Measurements from ENCODE around the gene TXNRD1.
"Not testable (repeated sequence)": the region's sequence is repeated elsewhere in the genome, so short reads cannot be mapped to it uniquely, and the experiment has no call there.

The TXNRD1 gene

GRCh38 chr12:104215638-104216297 is at the start of gene TXNRD1:
Gene TXNRD1, plus strand, starts transcription at chr12:104215779. Its CDS starts 24 bp downstream, at chr12:104215803.
- DNase-seq (ENCODE audit: low read depth in 3 of 3, low spot score in 1 of 3): peak; percentile 50 to 78 (median 71)

DNA sequence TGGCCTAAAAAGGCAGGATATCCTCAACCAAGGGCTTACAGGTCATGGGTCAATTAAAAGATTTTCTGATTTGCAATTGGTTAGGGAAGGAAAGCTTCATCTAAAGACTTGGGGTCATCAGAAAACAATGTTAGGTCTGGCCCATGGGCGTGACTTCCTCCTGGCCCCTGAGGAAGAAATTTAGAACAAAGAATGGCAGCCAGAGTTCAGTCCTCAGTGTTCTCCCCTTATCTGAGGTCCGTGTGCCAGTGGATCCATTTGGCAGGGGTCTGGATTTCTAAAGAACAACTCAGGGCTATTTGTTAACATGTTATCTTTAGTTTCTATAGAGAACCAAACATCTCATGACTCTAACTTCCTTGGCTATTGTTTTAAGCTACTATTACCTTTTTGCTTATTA is 49.8 kb upstream of the TXNRD1 start:
- no peak for DNase-seq (ENCODE audit: low read depth in 3 of 3, low spot score in 1 of 3)

- no peak for DNase-seq (ENCODE audit: low read depth in 3 of 3, low spot score in 1 of 3)
These were observed 49.1 kb upstream of the TXNRD1 start for GRCh38 chr12:104166465-104166864.

DNA sequence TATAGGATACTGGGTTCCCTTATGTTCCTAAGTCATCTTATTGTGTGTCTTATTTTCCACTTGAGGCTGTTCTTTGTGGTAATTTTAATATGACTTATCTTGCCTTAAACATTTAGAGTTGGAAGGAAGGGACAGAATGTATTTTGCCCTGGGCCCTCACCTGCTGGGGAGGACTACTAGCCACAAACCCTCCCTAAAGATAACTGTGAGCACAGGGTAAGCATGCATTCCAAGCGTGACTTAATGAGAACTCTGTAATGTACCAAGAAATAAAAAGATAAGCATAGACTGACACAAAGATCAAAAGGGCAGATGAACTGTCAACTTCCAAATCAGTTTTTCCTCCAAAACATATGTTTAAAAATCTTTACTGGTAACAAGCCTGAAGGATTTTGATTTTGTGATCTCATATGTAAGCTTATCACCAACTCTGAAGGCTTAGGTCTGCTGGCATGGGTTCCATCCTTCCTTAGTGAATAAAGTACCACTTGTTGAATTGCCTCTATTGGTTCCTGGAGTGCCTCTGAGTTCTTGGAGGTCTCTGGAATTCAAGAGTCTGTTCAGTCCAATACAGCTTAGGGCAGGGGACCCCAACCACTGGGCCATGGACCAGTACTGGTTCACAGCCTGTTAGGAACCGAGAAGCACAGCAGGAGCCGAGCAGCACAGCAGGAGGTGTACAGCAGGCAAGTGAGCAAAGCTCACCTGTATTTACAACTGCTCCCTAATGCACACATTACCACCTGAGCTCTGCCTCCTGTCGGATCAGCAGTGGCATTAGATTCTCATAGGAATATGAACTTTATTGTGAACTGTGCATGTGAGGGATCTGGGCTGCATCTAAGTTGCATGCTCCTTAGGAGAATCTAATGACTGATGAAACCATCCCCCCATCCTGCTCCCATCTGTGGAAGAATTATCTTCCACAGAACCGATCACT is 47.8 kb upstream of the TXNRD1 start:
- no peak for DNase-seq (ENCODE audit: low read depth in 3 of 3, low spot score in 1 of 3)

DNA sequence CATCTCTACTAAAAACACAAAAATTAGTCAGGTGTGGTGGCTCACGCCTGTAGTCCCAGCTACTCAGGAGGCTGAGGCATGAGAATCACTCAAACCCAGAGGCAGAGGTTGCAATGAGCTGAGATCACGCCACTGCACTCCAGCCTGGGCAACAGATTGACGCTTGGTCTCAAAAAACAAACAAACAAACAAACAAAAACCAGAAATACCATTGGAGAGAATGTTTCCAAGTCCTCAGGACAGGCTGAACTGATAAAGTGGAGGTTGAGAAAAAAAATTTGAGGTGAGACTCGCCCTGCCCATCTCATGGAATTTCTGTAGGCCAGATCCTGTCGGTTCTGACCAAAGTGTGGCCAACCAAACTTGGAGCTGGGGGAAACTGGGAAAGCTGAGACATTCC is 47.0 kb upstream of the TXNRD1 start:
- DNase-seq (ENCODE audit: low read depth in 3 of 3, low spot score in 1 of 3): no peak

DNA sequence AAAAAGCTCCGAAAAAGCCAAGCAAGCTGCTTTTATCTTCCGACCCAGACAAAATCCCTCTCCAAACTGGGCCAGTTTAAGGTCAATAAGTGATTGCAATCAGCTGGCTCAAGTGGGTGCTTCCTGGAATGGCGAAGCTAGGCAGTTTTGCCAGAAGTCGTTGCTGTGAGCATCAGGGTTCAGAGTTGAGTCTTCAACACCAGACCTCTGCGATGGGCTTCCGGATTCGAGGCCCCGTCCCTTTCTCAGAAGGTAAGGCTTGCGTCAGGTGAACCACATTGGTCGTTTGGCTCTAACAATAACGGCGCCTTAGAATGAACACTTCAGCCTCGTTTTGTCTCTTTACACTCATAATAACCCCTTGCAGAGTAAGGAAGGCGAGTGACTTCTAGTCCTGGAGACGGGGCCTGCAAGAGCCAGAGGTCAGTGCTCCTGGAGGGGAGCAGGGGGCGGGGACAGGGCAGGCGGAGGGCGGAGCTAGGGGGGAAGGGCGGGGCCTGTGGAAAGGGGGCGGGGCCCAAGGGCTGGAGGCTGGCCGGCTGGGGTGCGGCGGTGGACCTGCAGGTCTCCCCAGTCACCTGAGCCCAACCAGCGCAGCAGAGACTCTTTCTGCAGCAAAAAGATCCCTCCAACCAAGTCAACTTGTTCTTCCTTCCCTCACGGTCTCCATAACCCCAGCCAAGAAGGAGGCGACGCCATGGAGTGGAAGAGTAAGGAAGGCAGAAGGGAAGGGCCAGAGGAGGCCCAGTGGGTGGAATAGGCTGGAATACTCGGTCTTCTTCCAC is 43.6 kb upstream of the TXNRD1 start:
- no peak for DNase-seq (ENCODE audit: low read depth in 3 of 3, low spot score in 1 of 3)

DNA sequence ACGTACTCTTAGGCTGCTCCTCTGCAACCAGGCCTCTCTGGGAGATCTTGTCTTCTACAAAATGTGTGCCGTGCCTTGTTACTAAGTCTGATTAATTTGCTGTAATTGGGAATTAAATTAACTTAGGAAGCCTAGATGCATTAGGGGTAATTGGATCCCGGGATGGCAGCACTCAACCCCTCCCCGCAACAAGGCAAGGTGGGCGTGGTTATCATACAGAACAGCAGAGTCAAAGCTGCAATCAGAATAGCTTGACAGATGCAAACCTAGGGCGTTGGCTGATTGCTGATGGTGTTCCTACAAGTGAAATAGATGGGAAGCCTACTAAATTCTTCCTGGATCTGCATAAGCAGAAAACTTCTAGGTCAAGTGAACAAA is 43.0 kb upstream of the TXNRD1 start:
- DNase-seq (ENCODE audit: low read depth in 3 of 3, low spot score in 1 of 3): no peak

DNA sequence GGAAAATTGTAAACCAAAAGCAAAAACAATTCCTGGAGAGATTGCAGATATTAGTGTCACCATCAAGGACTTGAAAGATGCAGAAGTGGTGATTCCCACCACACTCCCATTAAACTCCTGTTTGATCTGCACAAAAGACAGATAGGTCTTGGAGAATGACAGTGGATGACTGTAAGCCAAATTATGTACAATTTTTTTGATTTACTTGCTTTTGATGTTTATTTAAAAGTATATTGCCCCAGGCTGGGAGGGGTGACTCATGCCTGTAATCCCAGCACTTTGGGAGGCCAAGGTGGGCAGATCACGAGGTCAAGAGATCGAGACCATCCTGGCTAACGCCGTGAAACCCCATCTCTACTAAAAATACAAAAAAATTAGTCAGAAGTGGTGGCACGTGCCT is 41.8 kb upstream of the TXNRD1 start:
- DNase-seq (ENCODE audit: low read depth in 3 of 3, low spot score in 1 of 3): not testable (repeated sequence)

DNA sequence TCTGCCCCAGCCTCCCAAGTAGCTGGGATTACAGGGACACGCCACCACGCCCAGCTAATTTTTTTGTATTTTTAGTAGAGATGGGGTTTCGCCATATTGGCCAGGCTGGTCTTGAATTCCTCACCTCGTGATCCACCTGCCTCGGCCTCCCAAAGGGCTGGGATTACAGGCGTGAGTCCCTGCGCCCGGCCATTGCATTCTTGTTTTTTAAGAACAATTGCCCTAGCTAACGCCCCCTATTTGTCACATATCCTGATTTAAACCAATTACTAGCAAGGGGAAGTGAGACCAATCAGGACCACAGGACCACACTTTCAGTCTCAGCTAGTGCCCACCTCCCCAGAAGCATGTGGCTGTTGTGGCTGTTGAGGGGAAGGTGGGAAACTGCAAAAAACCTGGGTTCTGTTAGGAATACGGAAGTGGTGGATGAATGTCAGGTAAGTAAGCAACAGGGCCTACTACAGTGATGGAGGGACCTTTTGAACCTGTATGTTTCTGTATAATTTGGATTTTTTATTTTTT is 39.8 kb upstream of the TXNRD1 start:
- DNase-seq (ENCODE audit: low read depth in 3 of 3, low spot score in 1 of 3): no peak

GRCh38 chr12:104177336-104177662 is 38.3 kb upstream of the TXNRD1 start:
- no peak for DNase-seq (ENCODE audit: low read depth in 3 of 3, low spot score in 1 of 3)

DNA sequence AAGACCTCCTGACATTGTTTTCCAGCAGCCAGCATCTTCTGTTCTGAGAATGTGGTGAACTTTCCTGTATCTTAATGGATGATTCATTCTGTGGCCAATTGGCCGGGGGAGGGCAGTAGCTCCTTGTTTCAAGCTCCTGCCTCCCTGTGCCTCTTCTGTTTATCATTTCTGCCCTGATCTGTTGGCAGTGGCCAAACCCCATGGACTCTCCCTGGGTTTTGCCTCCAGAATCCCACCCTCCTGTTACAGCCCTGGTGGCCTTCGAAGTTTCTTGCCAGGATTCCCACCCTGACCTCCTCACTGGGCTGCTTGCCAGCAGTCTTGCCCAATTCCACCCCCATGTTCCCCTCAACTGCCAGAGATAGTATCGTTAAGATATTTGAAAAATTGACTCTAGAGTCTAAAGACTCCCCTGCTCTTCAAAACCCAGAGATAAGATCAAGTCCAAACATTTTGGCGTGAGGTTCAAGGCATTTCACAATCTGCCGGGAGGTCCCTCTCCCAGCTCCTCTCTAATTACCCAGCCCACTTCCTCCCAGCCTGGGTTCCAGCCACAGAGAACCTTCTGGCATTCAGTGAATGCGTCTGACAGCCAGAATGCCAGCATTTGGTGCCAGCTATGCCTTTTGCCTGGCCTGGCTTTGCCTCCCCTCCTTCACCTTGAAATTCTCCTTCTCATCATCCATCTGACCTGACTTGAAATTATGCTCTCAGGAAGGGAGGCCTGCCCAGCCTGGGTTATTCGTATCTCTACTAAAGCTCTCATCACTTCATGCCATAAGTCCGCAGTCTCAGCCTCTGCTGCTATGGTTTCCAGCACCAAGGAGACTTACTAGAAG is 37.7 kb upstream of the TXNRD1 start:
- DNase-seq (ENCODE audit: low read depth in 3 of 3, low spot score in 1 of 3): no peak

- DNase-seq (ENCODE audit: low read depth in 3 of 3, low spot score in 1 of 3): no peak
These were observed 35.2 kb upstream of the TXNRD1 start for GRCh38 chr12:104180374-104180773.

DNA sequence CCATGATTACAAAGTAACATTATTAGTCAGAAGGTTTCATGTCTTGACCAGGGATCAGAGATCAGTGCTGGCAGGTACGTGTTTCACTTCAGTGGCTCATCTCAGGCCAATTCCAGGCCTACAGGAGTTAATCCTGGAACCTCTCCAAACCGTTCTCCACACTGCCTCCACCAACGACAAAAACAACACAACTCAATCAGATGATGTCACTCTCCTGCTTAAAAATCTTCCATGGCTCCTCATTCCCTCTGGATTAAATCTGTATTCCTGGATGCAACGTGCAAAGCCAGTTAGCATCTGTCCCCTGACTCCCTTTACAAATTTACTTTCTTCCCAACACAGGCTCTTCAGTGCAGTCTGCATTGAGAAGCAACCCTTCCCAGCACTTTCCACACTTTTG is 34.3 kb upstream of the TXNRD1 start:
- DNase-seq (ENCODE audit: low read depth in 3 of 3, low spot score in 1 of 3): no peak

DNA sequence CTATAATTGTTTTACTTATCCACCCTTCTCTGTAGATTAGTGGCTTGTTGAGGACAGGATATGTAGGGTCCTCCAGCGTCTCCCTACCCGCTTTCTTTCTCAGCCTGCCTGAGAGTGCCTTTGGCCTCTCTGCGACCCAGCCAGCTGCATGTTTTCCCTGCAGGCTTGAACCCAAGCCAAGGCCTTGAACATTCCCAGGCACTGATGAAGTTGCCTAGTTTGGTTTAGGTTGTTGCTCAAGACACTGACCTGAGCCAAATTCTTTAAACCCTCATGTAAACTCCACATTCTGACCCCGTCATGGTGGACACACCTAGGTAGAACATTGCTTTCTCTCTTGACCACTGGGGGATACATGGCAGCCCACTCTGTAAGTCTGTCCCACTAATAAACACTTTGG is 33.4 kb upstream of the TXNRD1 start:
- no peak for DNase-seq (ENCODE audit: low read depth in 3 of 3, low spot score in 1 of 3)

- DNase-seq (ENCODE audit: low read depth in 3 of 3, low spot score in 1 of 3): no peak
These were observed 32.8 kb upstream of the TXNRD1 start for GRCh38 chr12:104182621-104183378.

- no peak for DNase-seq (ENCODE audit: low read depth in 3 of 3, low spot score in 1 of 3)
These were observed 32.1 kb upstream of the TXNRD1 start for GRCh38 chr12:104183443-104183842.

GRCh38 chr12:104187446-104188155 is 28.0 kb upstream of the TXNRD1 start:
- no peak for DNase-seq (ENCODE audit: low read depth in 3 of 3, low spot score in 1 of 3)

DNA sequence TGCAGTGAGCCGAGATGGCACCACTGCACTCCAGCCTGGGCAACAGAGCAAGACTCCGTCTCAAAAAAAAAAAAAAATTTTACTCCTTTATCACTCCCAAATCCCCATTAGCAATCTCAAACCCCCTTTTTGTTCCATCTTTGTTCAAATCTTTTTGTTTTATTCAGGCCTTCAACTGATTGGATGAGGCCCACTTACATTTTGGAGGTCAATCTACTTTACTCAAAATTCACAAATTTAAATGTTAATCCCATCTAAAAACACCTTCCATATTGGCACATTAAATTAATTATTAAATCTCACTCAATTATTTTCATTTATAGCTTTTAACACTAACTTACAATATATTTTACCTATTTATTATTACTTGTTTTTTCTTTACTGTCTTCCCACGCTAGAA is 27.0 kb upstream of the TXNRD1 start:
- DNase-seq (ENCODE audit: low read depth in 3 of 3, low spot score in 1 of 3): no peak

GRCh38 chr12:104189915-104190555 is 25.5 kb upstream of the TXNRD1 start:
- DNase-seq (ENCODE audit: low read depth in 3 of 3, low spot score in 1 of 3): no peak
